ENCODE results near the gene KCNIP3.

Gene KCNIP3

GRCh38 chr2:95296011-95296410 is 1.1 kb upstream of the KCNIP3 start:
- no peak for DNase-seq (ENCODE audit: low spot score)

- DNase-seq (ENCODE audit: low spot score) = no peak
Observed at GRCh38 chr2:95297639-95298395, 670 bp downstream of the KCNIP3 start.

- no peak for DNase-seq (ENCODE audit: low spot score)
Observed at GRCh38 chr2:95298486-95299111, 1.5 kb downstream of the KCNIP3 start.

GRCh38 chr2:95299961-95300360 is 2.8 kb downstream of the KCNIP3 start:
- DNase-seq (ENCODE audit: low spot score) = no peak

GRCh38 chr2:95300450-95300849 is 3.3 kb downstream of the KCNIP3 start:
- DNase-seq (ENCODE audit: low spot score) = no peak

GRCh38 chr2:95301186-95301585 is 4.0 kb downstream of the KCNIP3 start:
- DNase-seq (ENCODE audit: low spot score) = no peak

- no peak for DNase-seq (ENCODE audit: low spot score)
Observed at GRCh38 chr2:95301876-95302641, 4.9 kb downstream of the KCNIP3 start.

GRCh38 chr2:95303191-95303919 is 6.2 kb downstream of the KCNIP3 start:
- no peak for DNase-seq (ENCODE audit: low spot score)

- no peak for DNase-seq (ENCODE audit: low spot score)
Observed at GRCh38 chr2:95305380-95306061, 8.4 kb downstream of the KCNIP3 start.

- DNase-seq (ENCODE audit: low spot score) = no peak
Observed at GRCh38 chr2:95306336-95306895, 9.3 kb downstream of the KCNIP3 start.

- DNase-seq (ENCODE audit: low spot score) = no peak
Observed at GRCh38 chr2:95307036-95307435, 9.9 kb downstream of the KCNIP3 start.

GRCh38 chr2:95307878-95308277 is 10.7 kb downstream of the KCNIP3 start:
- DNase-seq (ENCODE audit: low spot score) = no peak

- no peak for DNase-seq (ENCODE audit: low spot score)
Observed at GRCh38 chr2:95308426-95308990, 11.4 kb downstream of the KCNIP3 start.

GRCh38 chr2:95309599-95309998 is 12.5 kb downstream of the KCNIP3 start:
- DNase-seq (ENCODE audit: low spot score) = no peak

- no peak for DNase-seq (ENCODE audit: low spot score)
Observed at GRCh38 chr2:95310216-95310615, 13.1 kb downstream of the KCNIP3 start.

GRCh38 chr2:95310651-95311050 is 13.5 kb downstream of the KCNIP3 start:
- DNase-seq (ENCODE audit: low spot score) = no peak

- DNase-seq (ENCODE audit: low spot score) = no peak
Observed at GRCh38 chr2:95311815-95312542, 14.8 kb downstream of the KCNIP3 start.

GRCh38 chr2:95312543-95313201 is 15.5 kb downstream of the KCNIP3 start:
- DNase-seq (ENCODE audit: low spot score) = no peak

- no peak for DNase-seq (ENCODE audit: low spot score)
Observed at GRCh38 chr2:95313296-95314131, 16.4 kb downstream of the KCNIP3 start.
